K562 (cell line): ENCODE measurements around the gene ANXA1. TPM values are rescaled to one million over a fixed set of nuclear protein-coding genes. Genes with fewer than 3 reads are reported as not detected.

Experiments
- ATAC-seq: fragments of 200-7000 bp; cut with Tn5 transposase; 3 replicates; pipeline ENCODE4 v1.9.1; 2020; ENCODE audit warnings: moderate library complexity
- BruUV-seq: library from RNA; stranded (reverse); fragments of 400-500 nt; replicated peaks from 2 replicates; lab custom pipeline; 2021; lab: Mats Ljungman, UMichigan
- CTCF ChIA-PET: fragments of 300-600 bp; formaldehyde crosslinking; extraction: SDS; loops from one replicate; lab custom pipeline; 2021; ENCODE audit warnings: low intra/inter-chr PET ratio; lab: Yijun Ruan, JAX
- POLR2A ChIA-PET: fragments of 300-600, 350-650 bp; sonication (Branson Sonifier 250); formaldehyde crosslinking; extraction: SDS; loops from one replicate; lab custom pipeline; 2021; ENCODE audit warnings: antibody characterized with exemption, inconsistent platforms; lab: Yijun Ruan, JAX
- DNase-seq, 4 experiments: peaks; one replicate each; pipeline versions ENCODE4 v3.0.0 to v3.0.0-alpha.2; 2011 to 2018; ENCODE audit warnings: low spot score in 3 of 4, mixed read lengths in 3 of 4; ENCODE audit errors: extremely low read depth in 1 of 4
- FAIRE-seq: peaks from 2 replicates; lab custom pipeline; 2011; peaks lifted over from hg19 to GRCh38; lab: Jason Lieb, UNC
- H2AFZ ChIP-seq: 2 replicates; pipeline ENCODE4 v1.6.0; 2011; ENCODE audit warnings: low read depth, low read length, control low read depth, inconsistent platforms
- H3K27ac ChIP-seq: fragments of 200-600 bp; 3 replicates; pipeline ENCODE4 v1.8.0; 2011; ENCODE audit warnings: low read depth, mild to moderate bottlenecking, control low read depth, inconsistent platforms, low read length, moderate library complexity, mixed read lengths; ENCODE audit errors: extremely low read depth
- H3K27me3 ChIP-seq, 2 experiments: fragments of 300-600 bp in 1 of 2; 2 replicates in 1 of 2; 3 replicates in 1 of 2; pipeline versions ENCODE4 v1.6.0 to v1.8.0; 2011; ENCODE audit warnings: inconsistent platforms in 2 of 2, low read length in 2 of 2, mild to moderate bottlenecking in 1 of 2, mixed read lengths in 1 of 2, moderate library complexity in 1 of 2; ENCODE audit not compliant: control insufficient read depth in 2 of 2, insufficient read depth in 2 of 2
- H3K36me3 ChIP-seq: fragments of 300-600 bp; 3 replicates; pipeline ENCODE4 v1.8.0; 2011; ENCODE audit warnings: mild to moderate bottlenecking, low read length, inconsistent platforms; ENCODE audit not compliant: control insufficient read depth, insufficient read depth
- H3K4me1 ChIP-seq, 2 experiments: fragments of 200-600 bp in 1 of 2; replicated peaks in 1 of 2; 2 replicates in 1 of 2; 3 replicates in 1 of 2; pipeline versions ENCODE4 v1.5.1 to v1.8.0; 2011; ENCODE audit warnings: inconsistent platforms in 2 of 2, low read length in 2 of 2, mild to moderate bottlenecking in 1 of 2, mixed read lengths in 1 of 2, moderate library complexity in 1 of 2; ENCODE audit not compliant: control insufficient read depth in 2 of 2, insufficient read depth in 2 of 2
- H3K4me2 ChIP-seq: 2 replicates; pipeline ENCODE4 v1.6.1; 2011; ENCODE audit warnings: low read length, control low read depth, inconsistent platforms, mixed read lengths; ENCODE audit not compliant: insufficient read depth
- H3K4me3 ChIP-seq: fragments of 200-600 bp; sonication (generic), shearing (Covaris generic); 2 replicates; pipeline ENCODE4 v1.5.1; 2016; ENCODE audit warnings: control low read depth, inconsistent platforms
- H3K79me2 ChIP-seq: fragments of 200-600 bp; 3 replicates; pipeline ENCODE4 v1.8.0; 2011; ENCODE audit warnings: low read length, inconsistent platforms; ENCODE audit not compliant: control insufficient read depth, insufficient read depth
- H3K9ac ChIP-seq, 2 experiments: 2 replicates each; pipeline versions ENCODE4 v1.6.0 to v1.6.1; 2011; ENCODE audit warnings: low read depth in 2 of 2, low read length in 2 of 2, control low read depth in 1 of 2, inconsistent platforms in 1 of 2, mild to moderate bottlenecking in 1 of 2, mixed read lengths in 1 of 2; ENCODE audit not compliant: insufficient read depth in 1 of 2
- H3K9me1 ChIP-seq: one replicate; pipeline ENCODE4 v1.6.0; 2011; ENCODE audit warnings: inconsistent platforms, mild to moderate bottlenecking, low read length, moderate library complexity; ENCODE audit not compliant: control insufficient read depth, insufficient read depth
- H3K9me3 ChIP-seq: replicated peaks from 2 replicates; pipeline ENCODE4 v1.5.1; 2011; ENCODE audit warnings: low read depth, low read length, inconsistent platforms; ENCODE audit not compliant: control insufficient read depth, insufficient read depth
- H4K20me1 ChIP-seq: replicated peaks from 2 replicates; pipeline ENCODE4 v1.6.1; 2011; ENCODE audit warnings: low read length, inconsistent platforms, mixed read lengths; ENCODE audit not compliant: control insufficient read depth, insufficient read depth
- BHLHE40 ChIP-seq: IDR thresholded peaks from 2 replicates; pipeline ENCODE4 v1.6.1; 2011; ENCODE audit warnings: low read length, improper control_type of control experiment
- EP400 ChIP-seq: fragments of 450-650 bp; IDR thresholded peaks from 2 replicates; pipeline ENCODE4 v1.6.1; 2017; ENCODE audit warnings: antibody characterized with exemption, mild to moderate bottlenecking, moderate library complexity
- GATAD2A ChIP-seq: fragments of 450-650 bp; IDR thresholded peaks from 2 replicates; pipeline ENCODE4 v1.6.1; 2017
- JUND ChIP-seq, 2 experiments: IDR thresholded peaks; 2 replicates in 1 of 2; 3 replicates in 1 of 2; pipeline ENCODE4 v1.6.1; 2011; ENCODE audit warnings: borderline replicate concordance in 2 of 2, low read depth in 2 of 2, low read length in 2 of 2, improper control_type of control experiment in 1 of 2, missing biosample characterization in 1 of 2, missing genetic modification characterization in 1 of 2, missing genetic modification reagents in 1 of 2
- LCOR ChIP-seq: sonication (generic); formaldehyde crosslinking; IDR thresholded peaks from 2 replicates; pipeline ENCODE4 v1.8.0; 2022; ENCODE audit warnings: mild to moderate bottlenecking, missing genetic modification reagents
- MAFK ChIP-seq: IDR thresholded peaks from 2 replicates; pipeline ENCODE4 v1.6.1; 2011; ENCODE audit warnings: low read length, improper control_type of control experiment
- MTA1 ChIP-seq: fragments of 450-650 bp; IDR thresholded peaks from 2 replicates; pipeline ENCODE4 v1.6.1; 2017; ENCODE audit warnings: borderline replicate concordance
- NBN ChIP-seq: fragments of 450-650 bp; IDR thresholded peaks from 2 replicates; pipeline ENCODE4 v1.6.1; 2016; ENCODE audit warnings: low read depth, mild to moderate bottlenecking
- NCOR1 ChIP-seq: fragments of 450-650 bp; IDR thresholded peaks from 2 replicates; pipeline ENCODE4 v1.6.1; 2016; ENCODE audit warnings: mild to moderate bottlenecking, moderate library complexity
- NR2C2 ChIP-seq, 2 experiments: fragments of 200-800 bp in 1 of 2; sonication (Bioruptor generic) in 1 of 2; sonication (generic) in 1 of 2; formaldehyde crosslinking in 1 of 2; IDR thresholded peaks; 2 replicates each; pipeline versions ENCODE4 v1.6.1 to v1.8.0; 2016 to 2022; ENCODE audit warnings: mild to moderate bottlenecking in 1 of 2, missing compliant biosample characterization in 1 of 2, missing genetic modification characterization in 1 of 2, missing genetic modification reagents in 1 of 2
- TRIM24 ChIP-seq, 2 experiments: fragments of 450-650 bp; IDR thresholded peaks; 2 replicates each; pipeline ENCODE4 v1.6.1; 2016
- ZNF197 ChIP-seq: fragments of 200-800 bp; sonication (Bioruptor generic); IDR thresholded peaks from 2 replicates; pipeline ENCODE4 v1.6.1; 2016; ENCODE audit warnings: low read depth, missing genetic modification characterization, missing compliant biosample characterization
- ZNF384 ChIP-seq: IDR thresholded peaks from 2 replicates; pipeline ENCODE4 v1.6.1; 2012; ENCODE audit warnings: low read depth, low read length, improper control_type of control experiment
- ZNF408 ChIP-seq: fragments of 250-450 bp; sonication (Bioruptor Pico); IDR thresholded peaks from 2 replicates; pipeline ENCODE4 v1.4.0; 2020; ENCODE audit warnings: low read depth, mild to moderate bottlenecking, moderate library complexity
- ZNF79 ChIP-seq: fragments of 250-450 bp; sonication (Bioruptor Pico); IDR thresholded peaks from 2 replicates; pipeline ENCODE4 v1.4.0; 2020; ENCODE audit warnings: low read depth, mild to moderate bottlenecking, moderate library complexity
- WGBS: fragments of 100-300 bp; shearing (Covaris generic); methylation state at CpG from one replicate; pipeline ENCODE4 v1.1.6; 2016; ENCODE audit warnings: low coverage, mixed read lengths; ENCODE audit not compliant: insufficient coverage; ENCODE audit errors: missing lambda C conversion rate; 5-methylcytosine and 5-hydroxymethylcytosine counted together
- in situ Hi-C: fragments of 300-500 bp; cut with MboI; formaldehyde crosslinking; loops from 4 replicates; pipeline ENCODE4 v1.15.0; 2018; ENCODE audit warnings: inconsistent platforms, mixed read lengths
- intact Hi-C: fragments of 100-400 bp; cut with micrococcal nuclease; formaldehyde crosslinking; loops from 2 replicates; pipeline ENCODE4 v1.14.2; 2022
- polyA plus RNA-seq, 8 experiments: library from polyadenylated mRNA; depleted of rRNA in 4 of 8; stranded (reverse) in 5 of 8; unstranded in 3 of 8; fragments of >200 nt; fragmentation: Nextera tagmentation in 2 of 8; fragmentation: Illumina TruSeq in 1 of 8; extraction: Ambion mirVana in 2 of 8; extraction: Trizol in 1 of 8; gene quantifications; 2 replicates each; pipeline versions ENCODE4 v1.2.1 to v1.2.3, GENCODE V29; 2011 to 2014; ENCODE audit warnings: inconsistent platforms in 1 of 8, missing spikeins in 1 of 8
- total RNA-seq, 7 experiments: library from RNA; depleted of rRNA in 6 of 7; stranded (reverse); fragments of >200 nt in 6 of 7; fragmentation: Illumina TruSeq in 2 of 7; extraction: Trizol in 2 of 7; gene quantifications; 2 replicates each; pipeline versions ENCODE4 v1.2.1 to v1.2.3, GENCODE V29; 2011 to 2021; ENCODE audit warnings: low replicate concordance in 1 of 7
- TF ChIP-seq, protein P1 (sequence below): fragments of 450-650 bp; IDR thresholded peaks from 2 replicates; pipeline ENCODE4 v1.6.1; 2017; ENCODE audit warnings: antibody characterized with exemption, mild to moderate bottlenecking

ANXA1 gene
- total and polyA plus RNA-seq, 9 of the 15 experiments (the other 6 are each of a cell fraction or from before 2014, with no cell fraction given), result 406 to 1,298 (median 620) TPM

DNA sequence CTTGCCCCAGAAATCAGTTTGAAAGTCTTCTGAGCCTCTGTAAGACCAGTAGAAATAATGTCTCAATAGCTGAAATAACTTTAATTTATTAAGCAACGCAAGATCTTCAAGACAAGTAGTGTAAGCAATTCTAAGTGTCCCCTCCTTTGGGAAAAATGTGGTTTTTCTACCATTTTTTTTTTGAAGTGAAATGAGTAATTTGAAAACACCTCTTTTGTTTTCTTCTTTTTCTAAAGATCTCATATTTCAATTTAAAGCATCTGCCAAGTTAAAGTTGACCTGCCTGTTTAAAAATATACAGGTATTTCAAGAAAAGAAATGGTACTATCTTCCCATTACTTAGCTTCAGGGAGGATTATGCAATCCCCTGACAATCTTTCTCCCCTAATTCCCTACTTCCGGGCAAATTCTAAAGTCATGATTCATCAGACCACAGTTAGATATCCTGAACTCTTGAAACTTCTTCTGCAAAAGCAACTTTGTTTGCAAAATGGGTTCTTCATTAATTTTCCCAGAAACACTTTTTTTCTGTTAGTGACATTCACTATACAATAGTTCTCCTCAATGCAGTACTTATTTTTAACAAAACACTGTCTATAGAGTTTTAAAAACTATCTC lies 7.8 kb upstream of the ANXA1 start (continued):
- TF ChIP-seq GATAD2A, result no peak
- peak; percentile 92 to 94 for TF ChIP-seq TRIM24 (IDR thresholded peaks at IDR 0.05)
- TF ChIP-seq NBN, result peak; percentile 70
- TF ChIP-seq MAFK, result no peak

DNA sequence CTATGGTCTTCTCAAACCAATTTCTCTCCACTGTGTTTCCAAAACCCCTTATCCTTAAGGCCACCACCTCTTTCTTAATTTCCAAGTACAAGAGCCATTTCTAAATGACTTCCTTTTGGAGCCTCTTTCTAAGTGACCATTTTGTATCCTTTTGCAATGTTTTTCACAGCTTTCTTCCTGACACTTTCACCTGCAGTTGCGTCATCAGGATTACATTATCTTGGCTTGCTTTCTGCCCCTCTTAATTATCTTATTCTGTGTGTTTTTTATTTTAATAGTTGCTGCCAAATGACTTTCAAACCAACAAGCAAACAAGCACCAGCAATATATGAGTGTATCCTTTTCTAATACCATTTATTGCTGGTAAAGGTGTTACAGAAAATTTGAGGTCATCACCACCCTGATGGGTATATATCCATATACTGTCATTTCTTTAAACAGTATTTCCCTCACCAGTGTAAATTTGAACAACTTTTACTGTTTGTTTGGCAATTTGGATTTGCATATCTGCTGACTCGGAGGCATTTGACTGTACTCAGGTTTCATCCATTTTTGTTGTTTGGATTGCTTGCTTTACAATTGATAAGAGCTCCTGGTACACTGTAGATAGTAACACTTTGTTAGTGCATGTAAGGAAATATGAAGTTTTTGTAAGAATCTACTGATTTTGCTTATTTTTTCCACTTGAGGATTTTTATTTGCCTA lies 5.4 kb upstream of the ANXA1 start:
- no TSS peak for BruUV-seq
- H3K9me3 ChIP-seq, result no peaks in the 10 kb centered on the region
- H2AFZ ChIP-seq, result peak overlapping the region; percentile 87
- ATAC-seq (peak; percentile 41), DNase-seq (peak in 2 of 4 experiments; percentile 10 to 55), FAIRE-seq (peak; percentile 51)
- in situ Hi-C loops (no loop called here), intact Hi-C loops (no loop called here)
- peak overlapping the region; percentile 69 for H3K27ac ChIP-seq
- peaks cover 8 to 55% of the 10 kb centered on the region in 2 experiments; a peak in 4 of 5 replicates for H3K4me1 ChIP-seq
- POLR2A ChIA-PET, result interaction anchor here (0.7 to 0.9 kb wide), 3 partner anchors 9 to 399 kb away, joined by 3 to 4 read pairs (median 3); no protein-coding TSS in a partner anchor
- CTCF ChIA-PET, result no interaction called here
- peak overlapping the region; percentile 16; the same call in 1 of the 2 replicates for H3K4me2 ChIP-seq
- 3% methylated on average over 2 of the region's 2 CpGs for WGBS
- H4K20me1 ChIP-seq, result no peaks in the 10 kb centered on the region
- H3K9me1 ChIP-seq, result no peaks in the 10 kb centered on the region
- H3K4me3 ChIP-seq, result no peak overlapping the region
- H3K36me3 ChIP-seq, result no peaks in the 10 kb centered on the region; the same call in 2 of the 3 replicates
- peaks cover 9% of the 10 kb centered on the region for H3K79me2 ChIP-seq
- no peaks in the 10 kb centered on the region for H3K27me3 ChIP-seq
- H3K9ac ChIP-seq, result peak overlapping the region in 1 of 2 experiments; percentile 61; a peak in 2 of 4 replicates
- no peak for TF ChIP-seq ZNF408 (CRISPR knock-in tag)
- TF ChIP-seq NCOR1, result peak; percentile 51; the same call in 1 of the 2 replicates
- peak; percentile 13; the same call in 1 of the 2 replicates for TF ChIP-seq EP400
- TF ChIP-seq NR2C2 (CRISPR knock-in tag; IDR thresholded peaks at IDR 0.05), result no peak
- 0 out of 2 replicates have a peak, but pooled peaks have one; percentile 35 for TF ChIP-seq NR2C2 (tag; IDR thresholded peaks at IDR 0.05)
- no peak for TF ChIP-seq ZNF197 (CRISPR knock-in tag)
- TF ChIP-seq, protein P1, sequence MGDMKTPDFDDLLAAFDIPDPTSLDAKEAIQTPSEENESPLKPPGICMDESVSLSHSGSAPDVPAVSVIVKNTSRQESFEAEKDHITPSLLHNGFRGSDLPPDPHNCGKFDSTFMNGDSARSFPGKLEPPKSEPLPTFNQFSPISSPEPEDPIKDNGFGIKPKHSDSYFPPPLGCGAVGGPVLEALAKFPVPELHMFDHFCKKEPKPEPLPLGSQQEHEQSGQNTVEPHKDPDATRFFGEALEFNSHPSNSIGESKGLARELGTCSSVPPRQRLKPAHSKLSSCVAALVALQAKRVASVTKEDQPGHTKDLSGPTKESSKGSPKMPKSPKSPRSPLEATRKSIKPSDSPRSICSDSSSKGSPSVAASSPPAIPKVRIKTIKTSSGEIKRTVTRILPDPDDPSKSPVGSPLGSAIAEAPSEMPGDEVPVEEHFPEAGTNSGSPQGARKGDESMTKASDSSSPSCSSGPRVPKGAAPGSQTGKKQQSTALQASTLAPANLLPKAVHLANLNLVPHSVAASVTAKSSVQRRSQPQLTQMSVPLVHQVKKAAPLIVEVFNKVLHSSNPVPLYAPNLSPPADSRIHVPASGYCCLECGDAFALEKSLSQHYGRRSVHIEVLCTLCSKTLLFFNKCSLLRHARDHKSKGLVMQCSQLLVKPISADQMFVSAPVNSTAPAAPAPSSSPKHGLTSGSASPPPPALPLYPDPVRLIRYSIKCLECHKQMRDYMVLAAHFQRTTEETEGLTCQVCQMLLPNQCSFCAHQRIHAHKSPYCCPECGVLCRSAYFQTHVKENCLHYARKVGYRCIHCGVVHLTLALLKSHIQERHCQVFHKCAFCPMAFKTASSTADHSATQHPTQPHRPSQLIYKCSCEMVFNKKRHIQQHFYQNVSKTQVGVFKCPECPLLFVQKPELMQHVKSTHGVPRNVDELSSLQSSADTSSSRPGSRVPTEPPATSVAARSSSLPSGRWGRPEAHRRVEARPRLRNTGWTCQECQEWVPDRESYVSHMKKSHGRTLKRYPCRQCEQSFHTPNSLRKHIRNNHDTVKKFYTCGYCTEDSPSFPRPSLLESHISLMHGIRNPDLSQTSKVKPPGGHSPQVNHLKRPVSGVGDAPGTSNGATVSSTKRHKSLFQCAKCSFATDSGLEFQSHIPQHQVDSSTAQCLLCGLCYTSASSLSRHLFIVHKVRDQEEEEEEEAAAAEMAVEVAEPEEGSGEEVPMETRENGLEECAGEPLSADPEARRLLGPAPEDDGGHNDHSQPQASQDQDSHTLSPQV, result peak; percentile 54; the same call in 1 of the 2 replicates
- no peak for TF ChIP-seq MTA1
- TF ChIP-seq ZNF384, result no peak
- no peak for TF ChIP-seq LCOR
- TF ChIP-seq ZNF79 (CRISPR knock-in tag), result 0 out of 2 replicates have a peak, but pooled peaks have one; percentile 49
- peak; percentile 13; the same call in 1 of the 2 replicates for TF ChIP-seq JUND (IDR thresholded peaks at IDR 0.05; ENCODE audit: borderline replicate concordance, low read depth, low read length)
- peak; percentile 33; the same call in 1 of the 3 replicates for TF ChIP-seq JUND (tag; IDR thresholded peaks at IDR 0.05; ENCODE audit: borderline replicate concordance, low read depth, low read length)
- no peak for TF ChIP-seq BHLHE40
